22Rv1 (cell line): ENCODE measurements around the gene SCN4A.

Source experiments
- H3K27ac ChIP-seq: fragments of 450-650 bp; 2 replicates; pipeline ENCODE4 v1.5.1; 2017
- CTCF ChIP-seq: fragments of 450-650 bp; IDR thresholded peaks from 2 replicates; pipeline ENCODE4 v1.5.1; 2017; ENCODE audit warnings: mild to moderate bottlenecking
- ZFX ChIP-seq: fragments of 450-650 bp; IDR thresholded peaks from 2 replicates; pipeline ENCODE4 v1.6.1; 2017; ENCODE audit warnings: antibody characterized with exemption, borderline replicate concordance

SCN4A gene

GRCh38 chr17:63976702-63977101 lies 4.0 kb upstream of the SCN4A start:
- TF ChIP-seq ZFX (no peak), CTCF (no peak)
- no peak overlapping the region for H3K27ac ChIP-seq

GRCh38 chr17:63975541-63976092 lies 2.9 kb upstream of the SCN4A start:
- TF ChIP-seq ZFX (no peak), CTCF (no peak)
- no peak overlapping the region for H3K27ac ChIP-seq

GRCh38 chr17:63974594-63975192 lies 2.0 kb upstream of the SCN4A start:
- H3K27ac ChIP-seq: no peak overlapping the region
- TF ChIP-seq CTCF (no peak), ZFX (no peak)

GRCh38 chr17:63973930-63974593 lies 1.3 kb upstream of the SCN4A start:
- no peak overlapping the region for H3K27ac ChIP-seq
- TF ChIP-seq CTCF (no peak), ZFX (no peak)

GRCh38 chr17:63973247-63973646 lies 529 bp upstream of the SCN4A start:
- no peak overlapping the region for H3K27ac ChIP-seq
- TF ChIP-seq CTCF: no peak

GRCh38 chr17:63969278-63969677 lies 3.4 kb downstream of the SCN4A start:
- no peak overlapping the region for H3K27ac ChIP-seq
- TF ChIP-seq CTCF (no peak), ZFX (no peak)

- H3K27ac ChIP-seq: no peak overlapping the region
- no peak for TF ChIP-seq CTCF
- no peak for TF ChIP-seq ZFX
Observed at GRCh38 chr17:63967953-63968352, 4.8 kb downstream of the SCN4A start.
